Osteoblast (primary cell): ENCODE results near the gene DNER. TPM values are rescaled to one million over a fixed set of nuclear protein-coding genes. Genes with fewer than 3 reads are reported as not detected.

Experiments used
- DNase-seq: peaks from one replicate; pipeline ENCODE4 v3.0.0; 2011; ENCODE audit warnings: low spot score, mixed read lengths; ENCODE audit not compliant: insufficient read length; ENCODE audit errors: missing footprints
- H2AFZ ChIP-seq: 2 replicates; pipeline ENCODE4 v1.6.0; 2011; ENCODE audit warnings: mild to moderate bottlenecking, low read length
- H3K27ac ChIP-seq: 2 replicates; pipeline ENCODE4 v1.5.1; 2011; ENCODE audit warnings: mild to moderate bottlenecking, low read depth, low read length, moderate library complexity
- H3K27me3 ChIP-seq: 2 replicates; pipeline ENCODE4 v1.6.0; 2012; ENCODE audit warnings: mild to moderate bottlenecking, control low read depth, inconsistent platforms, low read length, moderate library complexity; ENCODE audit not compliant: insufficient read depth
- H3K36me3 ChIP-seq: 2 replicates; pipeline ENCODE4 v1.5.1; 2011; ENCODE audit warnings: mild to moderate bottlenecking, low read length, control low read depth, moderate library complexity; ENCODE audit not compliant: insufficient read depth
- H3K4me1 ChIP-seq: 2 replicates; pipeline ENCODE4 v1.5.1; 2011; ENCODE audit warnings: mild to moderate bottlenecking, low read length, control low read depth, moderate library complexity; ENCODE audit not compliant: insufficient read depth
- H3K4me2 ChIP-seq: 2 replicates; pipeline ENCODE4 v1.6.0; 2011; ENCODE audit warnings: mild to moderate bottlenecking, low read length; ENCODE audit not compliant: insufficient read depth
- H3K4me3 ChIP-seq: fragments of 200-600 bp; sonication (generic); 3 replicates; pipeline ENCODE4 v1.5.1; 2012; ENCODE audit warnings: mild to moderate bottlenecking, low read length, inconsistent platforms; ENCODE audit not compliant: insufficient read depth
- H3K79me2 ChIP-seq: 2 replicates; pipeline ENCODE4 v1.6.0; 2012; ENCODE audit warnings: mild to moderate bottlenecking, low read length, control low read depth, inconsistent platforms; ENCODE audit not compliant: insufficient read depth
- H3K9me3 ChIP-seq: 2 replicates; pipeline ENCODE4 v1.5.1; 2011; ENCODE audit warnings: low read depth, low read length, control low read depth
- H4K20me1 ChIP-seq: 2 replicates; pipeline ENCODE4 v1.6.0; 2012; ENCODE audit warnings: mild to moderate bottlenecking, low read length, control low read depth; ENCODE audit not compliant: insufficient read depth
- total RNA-seq: library from RNA; depleted of rRNA; stranded (reverse); fragments of >200 nt; gene quantifications from 2 replicates; pipeline ENCODE4 v1.2.3, GENCODE V29; 2012
- TF ChIP-seq, protein P1 (sequence below): IDR thresholded peaks from 2 replicates; pipeline ENCODE4 v1.5.1; 2011; ENCODE audit warnings: mild to moderate bottlenecking, low read depth, low read length, moderate library complexity; ENCODE audit errors: extremely low read depth

DNER gene
- total RNA-seq, 1 donor, result 0.36 TPM

- DNase-seq, result no peak
- Histone ChIP-seq H3K4me1 (no peaks in the 10 kb centered on the region), H3K9me3 (no peaks in the 10 kb centered on the region), H3K4me3 (no peak overlapping the region), H3K4me2 (no peak overlapping the region), H3K79me2 (no peaks in the 10 kb centered on the region), H3K27ac (no peak overlapping the region), H4K20me1 (no peaks in the 10 kb centered on the region), H3K27me3 (no peaks in the 10 kb centered on the region), H2AFZ (no peak overlapping the region), H3K36me3 (no peaks in the 10 kb centered on the region)
- TF ChIP-seq, protein P1, sequence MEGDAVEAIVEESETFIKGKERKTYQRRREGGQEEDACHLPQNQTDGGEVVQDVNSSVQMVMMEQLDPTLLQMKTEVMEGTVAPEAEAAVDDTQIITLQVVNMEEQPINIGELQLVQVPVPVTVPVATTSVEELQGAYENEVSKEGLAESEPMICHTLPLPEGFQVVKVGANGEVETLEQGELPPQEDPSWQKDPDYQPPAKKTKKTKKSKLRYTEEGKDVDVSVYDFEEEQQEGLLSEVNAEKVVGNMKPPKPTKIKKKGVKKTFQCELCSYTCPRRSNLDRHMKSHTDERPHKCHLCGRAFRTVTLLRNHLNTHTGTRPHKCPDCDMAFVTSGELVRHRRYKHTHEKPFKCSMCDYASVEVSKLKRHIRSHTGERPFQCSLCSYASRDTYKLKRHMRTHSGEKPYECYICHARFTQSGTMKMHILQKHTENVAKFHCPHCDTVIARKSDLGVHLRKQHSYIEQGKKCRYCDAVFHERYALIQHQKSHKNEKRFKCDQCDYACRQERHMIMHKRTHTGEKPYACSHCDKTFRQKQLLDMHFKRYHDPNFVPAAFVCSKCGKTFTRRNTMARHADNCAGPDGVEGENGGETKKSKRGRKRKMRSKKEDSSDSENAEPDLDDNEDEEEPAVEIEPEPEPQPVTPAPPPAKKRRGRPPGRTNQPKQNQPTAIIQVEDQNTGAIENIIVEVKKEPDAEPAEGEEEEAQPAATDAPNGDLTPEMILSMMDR, result no peak
Measured at GRCh38 chr2:229475778-229476177, 238.6 kb downstream of the DNER start.

GRCh38 chr2:229474125-229474524 lies 240.2 kb downstream of the DNER start:
- no peak for DNase-seq
- no peaks in the 10 kb centered on the region for H3K36me3 ChIP-seq
- H3K9me3 ChIP-seq, result no peaks in the 10 kb centered on the region

GRCh38 chr2:229470781-229471180 lies 243.6 kb downstream of the DNER start:
- Histone ChIP-seq H3K79me2 (no peaks in the 10 kb centered on the region), H3K4me2 (no peak overlapping the region), H3K4me1 (no peaks in the 10 kb centered on the region), H3K36me3 (no peaks in the 10 kb centered on the region), H3K9me3 (no peaks in the 10 kb centered on the region), H3K27ac (no peak overlapping the region), H3K4me3 (no peak overlapping the region), H2AFZ (no peak overlapping the region), H4K20me1 (no peaks in the 10 kb centered on the region), H3K27me3 (no peaks in the 10 kb centered on the region)
- TF ChIP-seq, protein P1, result no peak
- DNase-seq, result no peak

More at GRCh38 chr2:229474125-229474524, 240.2 kb downstream of the DNER start:
- H2AFZ ChIP-seq, result no peak overlapping the region
- no peak overlapping the region for H3K4me2 ChIP-seq
- TF ChIP-seq, protein P1, result no peak
- no peaks in the 10 kb centered on the region for H3K4me1 ChIP-seq
- H3K4me3 ChIP-seq, result no peak overlapping the region
- no peaks in the 10 kb centered on the region for H3K27me3 ChIP-seq
- H3K79me2 ChIP-seq, result no peaks in the 10 kb centered on the region
- H3K27ac ChIP-seq, result no peak overlapping the region
- H4K20me1 ChIP-seq, result no peaks in the 10 kb centered on the region

DNA sequence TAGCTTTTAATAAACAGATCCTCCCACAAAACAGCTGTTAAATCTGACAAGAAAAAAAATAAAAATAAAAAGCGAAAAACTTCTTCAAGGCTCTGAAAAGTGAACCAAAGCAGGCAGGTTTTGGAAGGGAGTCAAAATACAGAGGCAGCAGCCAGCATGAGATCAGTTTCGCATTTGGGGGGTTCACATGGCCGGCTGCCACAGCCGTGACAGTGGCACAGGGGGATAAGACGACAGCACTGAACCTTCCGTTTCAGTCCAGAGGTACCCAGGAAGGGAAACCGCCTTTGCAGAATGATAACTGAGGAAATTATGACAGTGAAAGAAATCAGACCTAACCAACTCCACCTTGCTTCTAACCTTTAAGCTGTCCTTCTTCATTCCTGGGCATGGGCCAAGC lies 246.6 kb downstream of the DNER start:
- TF ChIP-seq, protein P1, result no peak
- H3K9me3 ChIP-seq, result no peaks in the 10 kb centered on the region

More for the DNA sequence above, 246.6 kb downstream of the DNER start:
- Histone ChIP-seq H3K4me1 (no peaks in the 10 kb centered on the region), H4K20me1 (no peaks in the 10 kb centered on the region), H3K27ac (no peak overlapping the region), H3K79me2 (no peaks in the 10 kb centered on the region), H3K36me3 (no peaks in the 10 kb centered on the region), H2AFZ (peak overlapping the region; percentile 15), H3K4me2 (no peak overlapping the region), H3K4me3 (no peak overlapping the region), H3K27me3 (no peaks in the 10 kb centered on the region)
- DNase-seq, result no peak
